Stimulated activated CD4-positive, alpha-beta T cell treated with anti-CD3 and anti-CD28 coated beads, Interleukin-1b, Interleukin-23, amount 100 ng/mL, for 24 hours (primary cell): Measurements from ENCODE around the gene C1orf198.

ENCODE experiments used
- DNase-seq, 4 experiments: peaks; one replicate each; pipeline ENCODE4 v3.0.0-alpha.2; 2020; ENCODE audit warnings: low read depth in 4 of 4, low spot score in 1 of 4

C1orf198 gene, protein sequence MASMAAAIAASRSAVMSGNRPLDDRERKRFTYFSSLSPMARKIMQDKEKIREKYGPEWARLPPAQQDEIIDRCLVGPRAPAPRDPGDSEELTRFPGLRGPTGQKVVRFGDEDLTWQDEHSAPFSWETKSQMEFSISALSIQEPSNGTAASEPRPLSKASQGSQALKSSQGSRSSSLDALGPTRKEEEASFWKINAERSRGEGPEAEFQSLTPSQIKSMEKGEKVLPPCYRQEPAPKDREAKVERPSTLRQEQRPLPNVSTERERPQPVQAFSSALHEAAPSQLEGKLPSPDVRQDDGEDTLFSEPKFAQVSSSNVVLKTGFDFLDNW

GRCh38 chr1:230867903-230868735 is at the start of gene C1orf198:
Gene C1orf198 (minus strand): TSS chr1:230868521. CDS start chr1:230868512, 9 bp downstream.
- peak; percentile 52 to 71 (median 62) for DNase-seq

- peak; percentile 52 to 73 (median 58) for DNase-seq
These were observed 49.2 kb upstream of the C1orf198 start for GRCh38 chr1:230917284-230918135.

DNA sequence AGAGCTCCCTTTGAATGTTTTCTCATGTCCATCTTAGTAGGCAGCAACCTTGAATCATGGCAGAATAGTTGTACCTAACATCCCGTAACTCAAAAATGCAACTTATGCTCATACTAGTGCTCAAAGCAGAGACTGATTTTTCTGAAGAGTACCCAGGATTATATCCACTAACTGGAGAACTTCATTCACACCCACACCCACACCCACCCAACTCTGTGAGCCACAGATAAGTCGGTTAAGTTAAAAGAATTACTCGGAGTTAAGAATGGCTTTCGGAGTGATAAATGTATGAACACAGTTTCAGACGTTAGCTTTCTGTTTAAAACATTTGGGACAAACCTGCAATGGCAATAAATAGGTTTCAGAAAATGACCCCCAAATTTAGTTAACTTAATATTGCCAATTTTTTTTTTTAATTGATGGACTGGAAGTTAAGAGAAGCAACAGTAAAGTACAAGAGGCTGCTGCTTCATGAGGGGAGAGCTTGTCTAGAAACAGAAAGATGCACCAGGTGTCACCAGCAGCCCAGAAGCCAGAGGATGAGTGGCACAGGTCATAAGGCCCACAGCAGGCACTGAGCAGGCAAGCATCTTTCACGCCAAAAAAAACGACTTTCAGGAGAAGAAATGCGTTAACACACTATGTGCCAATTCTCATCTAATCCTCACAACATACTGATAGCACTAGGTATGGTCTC is 48.4 kb upstream of the C1orf198 start:
- no peak for DNase-seq

- DNase-seq, result no peak
These were observed 46.8 kb upstream of the C1orf198 start for GRCh38 chr1:230915078-230915477.

DNA sequence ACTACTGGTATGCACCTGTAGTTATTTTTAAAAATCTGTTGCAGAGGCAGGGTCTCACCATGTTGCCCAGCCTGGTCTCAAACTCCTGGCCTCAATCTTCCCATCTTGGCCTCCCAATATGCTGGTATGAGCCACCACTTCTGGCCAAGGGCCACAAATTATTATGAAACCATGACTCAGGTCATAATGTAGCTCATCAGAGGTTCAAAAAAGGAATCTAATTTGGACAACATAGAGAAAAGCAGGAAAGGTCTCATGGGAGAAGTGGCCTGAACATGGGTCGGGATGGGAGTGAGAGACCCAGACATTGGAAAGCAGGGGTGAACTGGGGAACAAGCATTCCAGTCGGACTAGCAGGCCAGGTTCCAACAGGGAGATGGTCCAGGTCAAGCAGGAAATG is 45.2 kb upstream of the C1orf198 start:
- DNase-seq, result no peak

DNA sequence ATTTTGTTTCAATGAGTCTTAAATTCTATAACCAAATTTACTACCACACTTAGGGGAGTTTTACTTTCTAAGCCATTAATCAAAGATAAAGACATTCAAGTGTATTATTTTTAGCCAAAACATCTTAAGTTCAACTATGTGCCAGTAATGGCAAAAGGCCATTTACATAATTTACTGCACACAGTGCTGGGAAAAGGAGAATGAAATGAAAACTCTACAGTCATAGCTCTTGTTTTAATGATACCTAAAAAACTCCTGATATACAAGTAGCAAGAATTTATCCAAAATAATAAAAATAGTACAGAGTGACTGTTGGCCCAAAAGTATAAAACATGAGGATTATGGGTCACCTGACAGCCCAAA is 42.4 kb upstream of the C1orf198 start:
- DNase-seq, result no peak

- DNase-seq, result no peak
These were observed 41.8 kb upstream of the C1orf198 start for GRCh38 chr1:230909974-230910754.

DNA sequence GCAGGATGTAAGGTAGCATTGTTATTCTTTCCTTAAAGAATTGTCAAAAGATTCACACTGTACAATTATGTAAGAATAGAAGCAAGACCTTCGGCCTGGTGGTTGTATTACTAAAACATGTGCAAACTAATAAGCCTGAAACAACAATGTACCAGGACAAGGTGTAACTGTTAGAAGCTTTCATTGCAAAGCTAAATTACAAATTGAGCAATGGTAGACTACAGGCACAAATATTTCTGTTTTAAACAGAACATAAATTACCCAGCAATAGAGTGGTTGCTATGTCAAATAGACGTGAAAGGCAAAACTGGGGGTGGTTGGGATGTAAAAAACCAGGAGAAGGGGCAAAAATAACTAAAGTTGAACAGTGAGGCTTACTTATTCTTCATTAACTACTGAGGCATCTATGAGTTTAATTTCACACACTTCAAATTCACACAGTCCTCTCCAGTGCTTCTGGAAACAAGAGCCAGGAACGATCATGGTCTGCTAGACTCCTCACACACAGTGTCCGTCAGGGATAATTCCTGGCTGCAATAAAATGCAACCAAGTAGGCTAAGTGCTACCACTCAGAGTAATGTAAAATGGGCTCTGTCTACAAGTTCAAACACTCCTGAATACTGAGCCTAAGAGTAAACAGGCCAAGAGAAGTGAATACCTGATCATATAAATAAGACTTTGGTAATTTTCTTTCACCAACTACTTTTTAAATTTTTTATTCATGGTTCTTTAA is 39.3 kb upstream of the C1orf198 start:
- no peak for DNase-seq

DNA sequence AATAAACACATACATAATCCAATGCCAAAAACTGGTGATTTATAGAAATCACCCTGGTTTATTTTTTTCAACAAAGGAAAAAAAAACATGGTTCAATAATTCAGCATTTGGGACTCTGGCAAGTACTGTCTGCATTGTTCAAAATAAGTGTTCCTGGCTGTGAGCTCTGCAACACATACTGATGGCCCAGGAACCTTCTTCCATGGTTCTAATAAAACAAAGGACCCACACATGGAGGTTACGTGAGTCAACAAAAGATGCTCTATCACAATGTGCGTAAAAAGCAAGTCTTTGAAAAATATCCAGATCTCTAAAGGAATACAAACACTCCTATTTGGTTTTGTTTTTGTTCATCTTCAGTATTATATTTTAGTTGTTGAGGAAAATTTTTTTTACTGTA is 37.9 kb upstream of the C1orf198 start:
- no peak for DNase-seq

- DNase-seq, result no peak
These were observed 37.4 kb upstream of the C1orf198 start for GRCh38 chr1:230905733-230906132.

DNA sequence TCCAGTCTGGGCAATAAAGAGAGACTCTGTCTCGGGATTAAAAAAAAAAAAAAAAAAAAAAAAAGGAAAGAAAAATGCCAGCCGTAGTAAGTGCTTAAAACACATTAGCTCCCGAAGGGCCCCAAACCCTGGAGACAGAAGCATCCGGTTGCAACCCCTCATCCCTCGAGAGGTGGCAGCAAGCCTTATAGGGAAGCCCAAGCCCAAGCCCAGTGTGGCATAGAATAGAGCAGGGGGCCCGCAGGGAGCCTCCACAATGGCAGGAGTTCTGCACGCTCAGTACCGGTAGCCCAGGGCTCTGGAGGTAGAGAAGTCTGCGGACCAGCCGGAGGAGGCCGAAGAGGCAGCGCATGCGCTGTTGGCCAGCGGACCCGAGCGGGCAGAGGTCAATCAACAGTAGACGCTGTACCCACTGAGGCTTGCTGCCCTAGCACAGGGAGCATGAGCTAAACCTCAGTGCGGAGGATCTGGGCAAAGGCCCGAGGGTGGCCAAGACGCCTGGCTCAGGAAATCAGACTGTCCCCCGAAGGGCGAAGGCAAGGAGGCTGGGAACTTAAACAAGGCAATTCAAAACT is 34.1 kb upstream of the C1orf198 start:
- no peak for DNase-seq

DNA sequence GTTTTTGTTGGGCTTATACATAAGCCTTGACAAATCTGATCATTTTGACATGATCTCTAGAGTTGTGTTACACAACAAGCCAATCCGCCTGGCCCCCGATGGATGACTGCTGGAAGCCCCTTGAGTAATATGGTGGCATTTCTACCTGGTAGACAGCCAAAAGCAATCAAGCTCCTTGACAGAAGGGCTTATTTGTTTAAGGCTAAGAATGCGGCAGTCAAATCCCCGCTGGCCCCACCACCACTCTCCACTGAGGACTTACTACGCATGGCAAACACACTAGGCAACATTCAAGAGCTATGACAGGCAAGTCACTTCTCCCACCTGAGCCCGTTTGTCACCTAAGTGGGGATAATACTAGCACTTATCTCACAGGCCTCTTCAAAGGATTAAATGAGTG is 33.4 kb upstream of the C1orf198 start:
- no peak for DNase-seq

DNA sequence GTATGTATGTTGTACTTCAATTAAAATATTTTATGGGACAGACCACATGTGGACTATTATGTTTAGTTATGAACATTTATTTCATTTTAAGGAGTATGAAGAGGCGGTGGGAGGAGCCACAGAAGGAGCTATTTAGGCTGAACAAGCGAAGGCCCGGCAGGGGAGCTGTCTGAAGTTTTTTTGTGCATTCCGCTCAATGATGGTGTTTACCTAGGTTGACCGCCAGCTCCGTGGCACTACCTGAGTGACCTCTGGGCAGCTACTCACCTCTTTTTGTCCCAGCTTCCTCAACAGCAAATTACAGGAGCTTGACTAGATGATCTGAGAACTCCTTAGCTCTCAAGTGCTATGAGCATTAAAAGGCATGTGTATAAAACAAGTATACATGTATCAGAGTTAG is 32.7 kb upstream of the C1orf198 start:
- no peak for DNase-seq

- no peak for DNase-seq
These were observed 31.5 kb upstream of the C1orf198 start for GRCh38 chr1:230899841-230900251.

DNA sequence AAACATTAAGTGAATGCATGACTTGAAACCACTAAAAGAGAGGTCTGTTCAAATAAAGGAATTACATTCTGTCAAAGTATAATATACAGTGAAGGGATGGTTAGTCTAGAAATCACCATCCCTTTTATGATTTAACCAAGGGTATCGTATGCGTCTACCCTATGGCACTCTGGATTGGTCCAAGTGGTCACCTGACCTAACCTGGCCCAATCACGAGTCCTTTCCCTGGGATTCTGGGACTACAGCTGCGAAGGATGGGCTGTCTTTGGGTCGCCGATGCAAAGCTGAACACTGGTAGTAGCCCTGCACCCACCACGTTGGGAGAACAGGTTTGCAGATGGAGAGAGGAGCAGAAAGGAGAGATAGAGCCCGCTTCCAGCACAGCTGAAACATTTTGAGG is 30.4 kb upstream of the C1orf198 start:
- no peak for DNase-seq

DNA sequence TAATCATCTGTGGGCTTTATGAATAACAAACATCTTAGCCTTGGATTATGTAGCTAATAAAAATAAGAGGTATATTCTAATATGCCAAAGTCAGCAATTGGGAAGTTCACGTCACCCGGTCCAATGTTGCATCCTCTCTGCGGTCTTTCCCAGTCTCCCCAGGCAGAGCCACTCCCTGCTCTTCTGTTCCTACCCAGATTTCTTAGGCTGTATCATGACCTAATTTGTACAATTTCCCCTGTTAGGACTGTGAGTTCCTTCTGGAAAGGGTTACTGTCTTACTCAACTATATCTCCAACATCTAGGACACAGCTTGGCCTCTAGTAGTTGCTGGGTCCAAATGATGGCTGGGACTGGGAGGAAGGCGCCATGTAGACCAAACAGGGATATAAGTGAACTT is 29.8 kb upstream of the C1orf198 start:
- DNase-seq, result no peak

- DNase-seq, result no peak
These were observed 28.5 kb upstream of the C1orf198 start for GRCh38 chr1:230896779-230897178.

DNA sequence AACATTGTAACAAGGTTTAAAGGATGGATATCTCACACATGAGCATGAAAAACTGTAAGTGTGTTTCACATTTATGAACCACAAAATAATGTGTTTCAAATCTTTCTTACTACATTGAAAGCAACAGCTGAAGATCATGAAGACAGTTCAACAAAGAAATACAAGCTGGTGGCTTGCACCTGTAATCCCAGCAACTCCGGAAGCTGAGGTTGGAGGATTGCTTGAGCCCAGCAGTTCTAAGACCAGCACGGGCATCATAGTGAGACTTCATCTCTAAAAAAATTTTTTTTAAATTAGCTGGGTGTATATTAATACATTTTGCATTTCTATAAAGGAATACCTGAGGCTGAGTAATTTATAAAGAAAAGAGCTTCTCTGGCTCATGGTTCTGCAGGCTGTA is 27.1 kb upstream of the C1orf198 start:
- no peak for DNase-seq

DNA sequence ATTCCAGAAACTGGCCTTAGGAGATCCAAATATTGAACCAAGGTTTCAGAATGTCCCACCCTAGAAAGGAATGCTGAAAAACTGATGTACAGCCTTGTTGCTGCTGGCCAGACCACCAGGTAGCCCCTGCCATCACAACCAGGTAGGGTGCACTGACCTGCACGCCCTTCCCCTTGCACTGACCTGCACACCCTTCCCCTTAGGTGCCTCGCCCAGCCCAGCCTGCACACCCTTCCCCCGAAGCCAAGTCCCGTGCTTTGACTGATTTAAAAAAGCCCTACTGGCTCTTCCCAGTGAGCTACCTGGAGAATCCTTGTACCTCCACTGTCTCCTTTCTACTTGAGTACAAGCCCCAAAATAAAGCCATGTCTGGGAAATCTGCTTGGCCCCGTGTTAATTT is 26.3 kb upstream of the C1orf198 start:
- DNase-seq, result no peak
